GM12878 (cell line): ENCODE results near the gene ZNF281.

Experiments used
- GABPA ChIP-seq: IDR thresholded peaks from 2 replicates; pipeline ENCODE4 v1.6.1; 2014; ENCODE audit warnings: antibody characterized with exemption, low read depth, mild to moderate bottlenecking, inconsistent platforms
- SP1 ChIP-seq: IDR thresholded peaks from one replicate; pipeline ENCODE4 v1.6.1; 2011; ENCODE audit warnings: low read depth, low read length
- TF ChIP-seq, protein P1 (sequence below), 3 experiments: IDR thresholded peaks in 2 of 3; conservative IDR thresholded peaks in 1 of 3; 2 replicates each; pipeline ENCODE4 v1.5.1; 2011; ENCODE audit warnings: low read depth in 3 of 3, low read length in 3 of 3, mild to moderate bottlenecking in 3 of 3, control low read depth in 2 of 3, moderate library complexity in 2 of 3, inconsistent platforms in 1 of 3, mixed read lengths in 1 of 3; ENCODE audit not compliant: control insufficient read depth in 2 of 3, insufficient read depth in 1 of 3; ENCODE audit errors: extremely low read depth in 1 of 3

DNA sequence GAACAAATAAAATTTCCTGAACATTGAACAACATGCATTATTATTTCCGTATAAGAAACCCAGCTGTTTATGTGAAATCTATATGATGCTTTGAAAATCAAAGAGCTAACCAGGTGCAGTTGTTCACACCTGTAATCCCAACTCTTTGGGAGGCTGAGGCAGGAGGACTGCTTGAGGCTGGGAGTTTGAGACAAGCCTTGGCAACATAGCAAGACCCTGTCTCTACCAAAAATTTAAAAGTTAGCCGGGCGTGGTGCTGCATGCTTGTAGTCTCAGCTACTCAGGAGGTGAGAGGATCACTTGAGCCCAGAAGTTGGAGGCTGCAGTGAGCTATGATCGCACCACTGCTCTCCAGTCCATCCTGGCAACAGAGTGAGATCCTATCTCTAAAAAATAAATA lies 4.8 kb upstream of the ZNF281 start:
- TF ChIP-seq, protein P1, sequence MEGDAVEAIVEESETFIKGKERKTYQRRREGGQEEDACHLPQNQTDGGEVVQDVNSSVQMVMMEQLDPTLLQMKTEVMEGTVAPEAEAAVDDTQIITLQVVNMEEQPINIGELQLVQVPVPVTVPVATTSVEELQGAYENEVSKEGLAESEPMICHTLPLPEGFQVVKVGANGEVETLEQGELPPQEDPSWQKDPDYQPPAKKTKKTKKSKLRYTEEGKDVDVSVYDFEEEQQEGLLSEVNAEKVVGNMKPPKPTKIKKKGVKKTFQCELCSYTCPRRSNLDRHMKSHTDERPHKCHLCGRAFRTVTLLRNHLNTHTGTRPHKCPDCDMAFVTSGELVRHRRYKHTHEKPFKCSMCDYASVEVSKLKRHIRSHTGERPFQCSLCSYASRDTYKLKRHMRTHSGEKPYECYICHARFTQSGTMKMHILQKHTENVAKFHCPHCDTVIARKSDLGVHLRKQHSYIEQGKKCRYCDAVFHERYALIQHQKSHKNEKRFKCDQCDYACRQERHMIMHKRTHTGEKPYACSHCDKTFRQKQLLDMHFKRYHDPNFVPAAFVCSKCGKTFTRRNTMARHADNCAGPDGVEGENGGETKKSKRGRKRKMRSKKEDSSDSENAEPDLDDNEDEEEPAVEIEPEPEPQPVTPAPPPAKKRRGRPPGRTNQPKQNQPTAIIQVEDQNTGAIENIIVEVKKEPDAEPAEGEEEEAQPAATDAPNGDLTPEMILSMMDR (IDR thresholded peaks at IDR 0.05 in 2 of 3, conservative IDR thresholded peaks at IDR 0.05 in 1 of 3; ENCODE audit: control insufficient read depth in 2 of 3, extremely low read depth in 1 of 3, insufficient read depth in 1 of 3, low read depth in 3 of 3, low read length in 3 of 3), result no peak
- TF ChIP-seq SP1, result no peak
- no peak for TF ChIP-seq GABPA
